C4-2B (cell line): Measurements from ENCODE around the gene CPS1.

ENCODE experiments used
- ZFX ChIP-seq: fragments of 450-650 bp; IDR thresholded peaks from 2 replicates; pipeline ENCODE4 v1.6.1; 2017
- TF ChIP-seq, protein P1 (sequence below): fragments of 450-650 bp; conservative IDR thresholded peaks from 2 replicates; pipeline ENCODE4 v1.5.1; 2017; ENCODE audit warnings: mild to moderate bottlenecking

DNA sequence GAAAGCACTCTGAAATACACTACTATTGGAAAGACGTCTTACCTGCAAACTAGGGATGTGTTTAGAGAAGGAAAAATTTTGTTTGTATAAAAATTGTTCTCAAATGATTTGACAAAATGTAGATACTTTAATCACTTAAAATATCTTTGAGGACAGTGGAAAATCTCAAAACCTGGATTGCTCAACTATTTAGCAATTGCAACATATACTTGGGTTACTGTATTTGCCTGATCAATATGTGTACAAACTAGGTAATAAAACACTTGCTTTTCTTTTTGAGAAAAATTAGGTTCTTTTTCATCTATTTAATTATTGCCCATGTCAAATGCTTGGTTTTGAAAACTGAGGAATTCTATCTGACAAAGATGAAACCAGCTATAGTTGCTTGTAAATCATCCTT lies 60.9 kb downstream of the CPS1 start:
- TF ChIP-seq, protein P1, sequence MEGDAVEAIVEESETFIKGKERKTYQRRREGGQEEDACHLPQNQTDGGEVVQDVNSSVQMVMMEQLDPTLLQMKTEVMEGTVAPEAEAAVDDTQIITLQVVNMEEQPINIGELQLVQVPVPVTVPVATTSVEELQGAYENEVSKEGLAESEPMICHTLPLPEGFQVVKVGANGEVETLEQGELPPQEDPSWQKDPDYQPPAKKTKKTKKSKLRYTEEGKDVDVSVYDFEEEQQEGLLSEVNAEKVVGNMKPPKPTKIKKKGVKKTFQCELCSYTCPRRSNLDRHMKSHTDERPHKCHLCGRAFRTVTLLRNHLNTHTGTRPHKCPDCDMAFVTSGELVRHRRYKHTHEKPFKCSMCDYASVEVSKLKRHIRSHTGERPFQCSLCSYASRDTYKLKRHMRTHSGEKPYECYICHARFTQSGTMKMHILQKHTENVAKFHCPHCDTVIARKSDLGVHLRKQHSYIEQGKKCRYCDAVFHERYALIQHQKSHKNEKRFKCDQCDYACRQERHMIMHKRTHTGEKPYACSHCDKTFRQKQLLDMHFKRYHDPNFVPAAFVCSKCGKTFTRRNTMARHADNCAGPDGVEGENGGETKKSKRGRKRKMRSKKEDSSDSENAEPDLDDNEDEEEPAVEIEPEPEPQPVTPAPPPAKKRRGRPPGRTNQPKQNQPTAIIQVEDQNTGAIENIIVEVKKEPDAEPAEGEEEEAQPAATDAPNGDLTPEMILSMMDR: no peak
- TF ChIP-seq ZFX: no peak
